D721Med (cell line): Measurements from ENCODE around the gene SECISBP2L.
"Not testable (repeated sequence)": the region's sequence is repeated elsewhere in the genome, so short reads cannot be mapped to it uniquely, and the experiment has no call there.

Experiments
- DNase-seq: peaks from one replicate; pipeline ENCODE4 v3.0.0; 2011; ENCODE audit warnings: low spot score; ENCODE audit not compliant: insufficient read length
- FAIRE-seq: peaks from 2 replicates; lab custom pipeline; 2011; peaks lifted over from hg19 to GRCh38; lab: Jason Lieb, UNC
- TF ChIP-seq, protein P1 (sequence below): IDR thresholded peaks from 2 replicates; pipeline ENCODE4 v1.5.1; 2012; ENCODE audit warnings: mild to moderate bottlenecking, control low read depth; ENCODE audit not compliant: insufficient read depth; ENCODE audit errors: missing control alignments

The SECISBP2L gene

DNA sequence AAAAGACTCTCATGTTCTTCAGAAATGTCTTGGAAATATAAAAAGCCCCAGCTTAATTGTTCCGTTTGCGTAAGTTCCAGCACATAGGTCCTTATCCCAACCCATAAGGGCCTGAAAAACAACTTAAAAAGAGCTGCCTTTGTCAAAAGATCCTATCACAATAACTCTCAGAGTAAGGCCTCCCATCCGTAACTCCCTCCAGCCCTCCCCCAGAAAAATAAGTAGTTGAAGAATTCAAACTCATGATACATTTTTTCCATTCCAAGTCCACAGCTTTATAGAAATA lies 38.0 kb upstream of the SECISBP2L start:
- DNase-seq = no peak
- TF ChIP-seq, protein P1, sequence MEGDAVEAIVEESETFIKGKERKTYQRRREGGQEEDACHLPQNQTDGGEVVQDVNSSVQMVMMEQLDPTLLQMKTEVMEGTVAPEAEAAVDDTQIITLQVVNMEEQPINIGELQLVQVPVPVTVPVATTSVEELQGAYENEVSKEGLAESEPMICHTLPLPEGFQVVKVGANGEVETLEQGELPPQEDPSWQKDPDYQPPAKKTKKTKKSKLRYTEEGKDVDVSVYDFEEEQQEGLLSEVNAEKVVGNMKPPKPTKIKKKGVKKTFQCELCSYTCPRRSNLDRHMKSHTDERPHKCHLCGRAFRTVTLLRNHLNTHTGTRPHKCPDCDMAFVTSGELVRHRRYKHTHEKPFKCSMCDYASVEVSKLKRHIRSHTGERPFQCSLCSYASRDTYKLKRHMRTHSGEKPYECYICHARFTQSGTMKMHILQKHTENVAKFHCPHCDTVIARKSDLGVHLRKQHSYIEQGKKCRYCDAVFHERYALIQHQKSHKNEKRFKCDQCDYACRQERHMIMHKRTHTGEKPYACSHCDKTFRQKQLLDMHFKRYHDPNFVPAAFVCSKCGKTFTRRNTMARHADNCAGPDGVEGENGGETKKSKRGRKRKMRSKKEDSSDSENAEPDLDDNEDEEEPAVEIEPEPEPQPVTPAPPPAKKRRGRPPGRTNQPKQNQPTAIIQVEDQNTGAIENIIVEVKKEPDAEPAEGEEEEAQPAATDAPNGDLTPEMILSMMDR = no peak
- no peak for FAIRE-seq

DNA sequence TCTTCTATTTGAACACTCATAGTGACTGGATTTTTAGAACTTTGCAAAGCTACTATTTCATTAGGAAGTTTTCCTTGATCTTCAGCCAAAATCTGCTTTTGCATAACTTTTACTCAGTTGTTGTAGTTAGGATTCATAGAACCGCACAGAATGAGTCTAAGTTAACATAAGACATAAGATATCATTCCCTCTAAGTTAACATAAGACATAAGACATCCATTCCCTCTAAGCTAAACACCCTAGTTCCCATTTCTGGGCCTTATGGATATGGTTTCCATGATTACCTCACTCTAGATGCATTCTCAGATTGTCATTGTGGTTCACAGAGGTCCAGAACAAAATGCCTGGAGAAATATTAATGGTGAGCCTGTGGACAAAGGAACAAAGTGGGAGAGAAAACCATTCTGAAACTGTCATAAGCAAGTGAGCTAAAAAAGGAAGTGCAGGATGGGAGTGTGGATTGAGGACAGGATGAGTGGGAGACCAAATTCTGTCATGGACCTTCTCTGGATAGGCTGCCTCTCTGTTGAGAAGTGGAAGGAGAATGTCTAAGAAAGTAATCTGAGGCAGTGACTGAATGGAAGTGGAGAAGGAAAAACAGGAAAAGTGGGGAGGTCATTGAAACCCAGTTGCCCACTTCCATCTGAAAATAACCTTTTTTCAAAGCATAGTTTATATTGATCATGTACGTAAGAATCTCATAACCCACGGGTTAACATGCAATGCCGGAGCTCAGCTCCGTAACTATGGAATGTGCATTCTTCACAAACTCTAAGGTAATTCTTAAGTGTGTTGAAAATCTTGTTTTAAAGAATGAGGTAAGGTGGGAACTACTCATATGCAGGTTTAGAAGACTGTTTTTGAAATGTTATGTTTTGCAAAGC lies 37.4 kb upstream of the SECISBP2L start:
- DNase-seq (no peak), FAIRE-seq (no peak)
- TF ChIP-seq, protein P1 = no peak

DNA sequence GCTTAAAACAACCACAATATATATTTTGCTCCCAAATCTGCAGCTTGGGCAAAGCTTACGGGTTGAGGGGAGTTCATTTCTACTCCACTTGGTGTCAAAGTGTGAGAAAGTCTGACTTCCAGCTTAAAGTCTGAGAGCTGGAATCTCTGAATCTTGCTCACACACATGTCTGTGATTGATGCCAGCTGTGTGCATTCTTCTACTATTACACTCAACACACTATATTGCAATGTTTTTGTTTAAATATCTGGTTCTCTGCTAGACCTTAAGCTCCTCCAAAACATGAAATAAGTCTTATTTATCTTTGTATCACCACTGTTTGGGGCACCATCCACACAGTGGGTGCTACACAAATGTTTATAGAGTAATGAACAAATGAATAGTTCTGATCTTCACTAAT lies 36.7 kb upstream of the SECISBP2L start:
- FAIRE-seq (no peak), DNase-seq (no peak)
- TF ChIP-seq, protein P1 = no peak

DNA sequence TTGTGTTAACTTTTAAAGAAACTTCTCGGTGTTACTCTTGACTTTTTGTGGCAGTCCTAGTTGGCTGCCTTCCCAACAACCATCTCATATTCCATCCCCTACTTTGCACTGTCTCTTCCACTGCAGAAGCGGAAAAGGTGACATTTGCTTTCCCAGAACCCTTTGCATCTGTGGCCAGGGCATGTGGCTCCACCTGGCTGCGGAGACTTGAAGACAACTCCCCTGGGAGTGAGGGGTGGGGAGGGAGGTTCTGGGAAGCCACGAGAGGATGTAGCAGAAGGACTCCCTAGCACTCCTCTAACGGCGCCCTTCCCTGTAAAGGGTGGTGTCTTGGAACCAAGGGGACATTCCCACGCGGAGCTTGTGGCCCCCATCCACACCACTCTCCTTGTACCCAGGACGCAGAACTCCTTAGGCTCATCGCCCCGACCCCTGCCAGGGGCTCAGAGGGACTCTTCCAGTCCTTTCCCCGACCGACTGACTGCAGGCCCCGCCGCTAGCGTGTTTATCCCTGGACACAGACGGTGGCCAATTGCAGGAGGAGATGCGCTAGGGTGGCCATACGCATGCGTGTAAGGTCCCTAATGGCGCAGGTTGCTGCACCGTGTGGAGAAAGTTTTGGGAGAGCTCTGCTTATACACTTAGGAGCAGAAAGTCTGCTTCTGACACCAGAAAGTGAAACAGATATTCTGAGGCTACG lies 33.2 kb upstream of the SECISBP2L start:
- DNase-seq = no peak
- TF ChIP-seq, protein P1 = no peak
- no peak for FAIRE-seq

DNA sequence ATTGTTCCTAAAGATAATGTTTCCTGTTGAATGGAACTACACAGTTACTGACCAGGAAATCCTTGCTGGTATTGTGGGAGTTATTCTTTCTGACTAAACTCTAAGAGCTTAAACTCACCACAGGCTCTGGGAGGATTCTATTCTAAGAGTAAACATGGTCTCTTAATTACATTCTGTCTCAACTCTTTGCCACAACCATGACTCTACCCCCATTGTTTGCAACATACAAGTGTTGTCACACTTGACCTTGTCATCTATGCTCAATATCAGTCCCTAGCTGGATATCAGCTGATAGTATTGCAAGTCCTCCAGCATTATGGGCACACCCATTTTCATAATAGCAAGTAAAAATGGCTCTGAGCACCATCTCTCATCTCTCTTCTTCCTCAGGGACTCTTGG lies 29.6 kb upstream of the SECISBP2L start:
- TF ChIP-seq, protein P1 = no peak
- DNase-seq (no peak), FAIRE-seq (no peak)

DNA sequence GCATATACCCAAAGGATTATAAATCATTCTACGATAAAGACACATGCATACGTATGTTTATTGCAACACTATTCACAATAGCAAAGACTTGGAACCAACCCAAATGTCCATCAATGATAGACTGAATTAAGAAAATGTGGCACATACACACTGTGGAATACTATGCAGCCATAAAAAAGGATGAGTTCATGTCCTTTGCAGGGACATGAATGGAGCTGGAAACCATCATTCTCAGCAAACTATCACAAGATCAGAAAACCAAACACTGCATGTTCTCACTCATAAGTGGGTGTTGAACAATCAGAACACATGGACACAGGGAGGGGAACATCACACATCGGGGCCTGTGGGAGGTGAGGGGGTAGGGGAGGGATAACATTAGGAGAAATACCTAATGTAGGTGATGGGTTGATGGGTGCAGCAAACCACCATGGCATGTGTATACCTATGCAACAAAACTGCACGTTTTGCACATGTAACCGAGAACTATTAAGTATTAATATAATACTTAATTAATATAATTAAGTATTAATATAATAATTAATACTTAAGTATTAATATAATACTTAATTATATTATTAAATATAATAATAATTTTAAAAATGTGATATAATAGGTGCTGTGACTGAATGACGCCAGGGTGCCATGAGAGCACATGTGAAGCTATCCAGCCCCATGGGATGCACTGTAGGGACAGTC lies 28.5 kb upstream of the SECISBP2L start:
- not testable (repeated sequence) for FAIRE-seq, DNase-seq

DNA sequence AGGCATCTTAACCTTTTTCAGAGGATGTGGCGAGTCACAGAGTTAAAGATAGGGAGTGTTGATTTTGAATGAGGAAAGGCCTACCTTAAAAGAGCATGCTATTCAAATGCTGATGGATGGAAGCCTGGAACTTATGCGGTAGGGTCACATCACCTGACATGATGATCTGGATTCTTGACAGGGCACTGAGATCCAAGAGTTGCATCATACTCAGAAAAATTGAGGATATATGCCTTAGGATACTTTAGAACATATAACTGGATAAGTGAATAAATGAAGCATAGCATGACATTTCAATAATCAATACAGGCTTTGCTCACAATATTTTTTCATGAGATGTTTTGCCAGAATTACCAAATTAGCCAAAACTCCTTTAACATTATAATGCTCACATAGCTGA lies 20.1 kb upstream of the SECISBP2L start:
- FAIRE-seq = no peak
- TF ChIP-seq, protein P1 = no peak
- DNase-seq = no peak
